Activated CD8-positive, alpha-beta memory T cell treated with anti-CD3 and anti-CD28 coated beads, Interleukin-2, amount 50 U/mL, for 24 hours (primary cell): ENCODE data around the gene ARHGAP25.
A peak's percentile ranks its signal among the peaks of the same experiment; 100 is the strongest.

Experiments
- DNase-seq: peaks from one replicate; pipeline ENCODE4 v3.0.0-alpha.2; 2020; ENCODE audit errors: extremely low read depth

The ARHGAP25 gene

GRCh38 chr2:68832233-68832869 lies 97.7 kb downstream of the ARHGAP25 start:
- DNase-seq, result no peak

GRCh38 chr2:68833162-68833561 lies 98.6 kb downstream of the ARHGAP25 start:
- DNase-seq, result no peak

GRCh38 chr2:68834737-68835376 lies 100.2 kb downstream of the ARHGAP25 start:
- DNase-seq, result no peak

GRCh38 chr2:68835621-68836020 lies 101.0 kb downstream of the ARHGAP25 start:
- no peak for DNase-seq

GRCh38 chr2:68837164-68837860 lies 102.7 kb downstream of the ARHGAP25 start:
- DNase-seq, result peak; percentile 15

- DNase-seq, result no peak
Measured at GRCh38 chr2:68837861-68838341, 103.3 kb downstream of the ARHGAP25 start.

GRCh38 chr2:68838641-68839040 lies 104.0 kb downstream of the ARHGAP25 start:
- no peak for DNase-seq

GRCh38 chr2:68839260-68839833 lies 104.7 kb downstream of the ARHGAP25 start:
- DNase-seq, result no peak

- DNase-seq, result no peak
Measured at GRCh38 chr2:68845043-68845442, 110.4 kb downstream of the ARHGAP25 start.

- no peak for DNase-seq
Measured at GRCh38 chr2:68846091-68846490, 111.5 kb downstream of the ARHGAP25 start.

- no peak for DNase-seq
Measured at GRCh38 chr2:68847751-68848150, 113.1 kb downstream of the ARHGAP25 start.

GRCh38 chr2:68849579-68850030 lies 115.0 kb downstream of the ARHGAP25 start:
- DNase-seq, result no peak

GRCh38 chr2:68850524-68850923 lies 115.9 kb downstream of the ARHGAP25 start:
- DNase-seq, result no peak

GRCh38 chr2:68853035-68853434 lies 118.4 kb downstream of the ARHGAP25 start:
- no peak for DNase-seq

- DNase-seq, result no peak
Measured at GRCh38 chr2:68853915-68854314, 119.3 kb downstream of the ARHGAP25 start.

GRCh38 chr2:68854476-68854875 lies 119.9 kb downstream of the ARHGAP25 start:
- DNase-seq, result no peak

GRCh38 chr2:68855550-68855949 lies 120.9 kb downstream of the ARHGAP25 start:
- DNase-seq, result no peak

- no peak for DNase-seq
Measured at GRCh38 chr2:68857202-68857845, 122.7 kb downstream of the ARHGAP25 start.

- DNase-seq, result no peak
Measured at GRCh38 chr2:68857855-68858456, 123.3 kb downstream of the ARHGAP25 start.

- DNase-seq, result no peak
Measured at GRCh38 chr2:68860111-68860510, 125.5 kb downstream of the ARHGAP25 start.

- no peak for DNase-seq
Measured at GRCh38 chr2:68861330-68861729, 126.7 kb downstream of the ARHGAP25 start.

GRCh38 chr2:68862889-68863288 lies 128.3 kb downstream of the ARHGAP25 start:
- no peak for DNase-seq
